ENCODE results near the gene VDR.

The VDR gene

GRCh38 chr12:47909839-47910465 lies 5.2 kb upstream of the VDR start:
- DNase-seq (ENCODE audit: low spot score), result no peak
- H3K27ac Mint-ChIP-seq, result no peak overlapping the region

GRCh38 chr12:47908738-47909137 lies 3.9 kb upstream of the VDR start:
- no peak for DNase-seq (ENCODE audit: low spot score)
- Mint-ChIP-seq H3K9me3 (no peaks in the 10 kb centered on the region), H3K4me3 (no peak overlapping the region), H3K36me3 (ENCODE audit: low read depth) (no peaks in the 10 kb centered on the region), H3K27me3 (ENCODE audit: low read depth) (peaks cover 45% of the 10 kb centered on the region), H3K27ac (no peak overlapping the region), H3K4me1 (ENCODE audit: low read depth) (peaks cover 8% of the 10 kb centered on the region)

More at GRCh38 chr12:47909839-47910465, 5.2 kb upstream of the VDR start:
- peaks cover 49% of the 10 kb centered on the region for H3K27me3 Mint-ChIP-seq (ENCODE audit: low read depth)
- peaks cover 5% of the 10 kb centered on the region for H3K9me3 Mint-ChIP-seq
- H3K4me1 Mint-ChIP-seq (ENCODE audit: low read depth), result peaks cover 4% of the 10 kb centered on the region
- H3K4me3 Mint-ChIP-seq, result no peak overlapping the region
- H3K36me3 Mint-ChIP-seq (ENCODE audit: low read depth), result no peaks in the 10 kb centered on the region

- no peak overlapping the region for H3K27ac Mint-ChIP-seq
- peaks cover 16% of the 10 kb centered on the region for H3K4me1 Mint-ChIP-seq (ENCODE audit: low read depth)
- DNase-seq (ENCODE audit: low spot score), result no peak
- no peaks in the 10 kb centered on the region for H3K36me3 Mint-ChIP-seq (ENCODE audit: low read depth)
- H3K27me3 Mint-ChIP-seq (ENCODE audit: low read depth), result peaks cover 39% of the 10 kb centered on the region
- no peaks in the 10 kb centered on the region for H3K9me3 Mint-ChIP-seq
- no peak overlapping the region for H3K4me3 Mint-ChIP-seq
Measured at GRCh38 chr12:47907851-47908454, 3.2 kb upstream of the VDR start.

GRCh38 chr12:47903927-47904712 lies 674 bp downstream of the VDR start:
- Mint-ChIP-seq H3K4me3 (peak overlapping the region; percentile 98), H3K27ac (peak overlapping the region; percentile 88), H3K9me3 (no peaks in the 10 kb centered on the region), H3K27me3 (ENCODE audit: low read depth) (peaks cover 31% of the 10 kb centered on the region), H3K4me1 (ENCODE audit: low read depth) (peaks cover 54% of the 10 kb centered on the region), H3K36me3 (ENCODE audit: low read depth) (peaks cover 13% of the 10 kb centered on the region)
- peak; percentile 73 for DNase-seq (ENCODE audit: low spot score)

- Mint-ChIP-seq H3K36me3 (ENCODE audit: low read depth) (peaks cover 20% of the 10 kb centered on the region), H3K27me3 (ENCODE audit: low read depth) (peaks cover 24% of the 10 kb centered on the region), H3K4me3 (peak overlapping the region; percentile 98), H3K4me1 (ENCODE audit: low read depth) (peaks cover 62% of the 10 kb centered on the region), H3K9me3 (no peaks in the 10 kb centered on the region), H3K27ac (peak overlapping the region; percentile 88)
- no peak for DNase-seq (ENCODE audit: low spot score)
Measured at GRCh38 chr12:47903151-47903611, 1.6 kb downstream of the VDR start.

GRCh38 chr12:47902131-47902639 lies 2.6 kb downstream of the VDR start:
- Mint-ChIP-seq H3K27me3 (ENCODE audit: low read depth) (peaks cover 17% of the 10 kb centered on the region), H3K4me1 (ENCODE audit: low read depth) (peaks cover 71% of the 10 kb centered on the region), H3K36me3 (ENCODE audit: low read depth) (peaks cover 30% of the 10 kb centered on the region), H3K27ac (no peak overlapping the region), H3K4me3 (peak overlapping the region; percentile 98), H3K9me3 (no peaks in the 10 kb centered on the region)
- DNase-seq (ENCODE audit: low spot score), result no peak

- H3K27ac Mint-ChIP-seq, result peak overlapping the region; percentile 80
- no peak for DNase-seq (ENCODE audit: low spot score)
- peaks cover 35% of the 10 kb centered on the region for H3K36me3 Mint-ChIP-seq (ENCODE audit: low read depth)
- peak overlapping the region; percentile 98 for H3K4me3 Mint-ChIP-seq
- H3K9me3 Mint-ChIP-seq, result no peaks in the 10 kb centered on the region
- peaks cover 12% of the 10 kb centered on the region for H3K27me3 Mint-ChIP-seq (ENCODE audit: low read depth)
- peaks cover 76% of the 10 kb centered on the region for H3K4me1 Mint-ChIP-seq (ENCODE audit: low read depth)
Measured at GRCh38 chr12:47901718-47902093, 3.1 kb downstream of the VDR start.

GRCh38 chr12:47901063-47901717 lies 3.6 kb downstream of the VDR start:
- Mint-ChIP-seq H3K36me3 (ENCODE audit: low read depth) (peaks cover 37% of the 10 kb centered on the region), H3K4me1 (ENCODE audit: low read depth) (peaks cover 80% of the 10 kb centered on the region), H3K9me3 (no peaks in the 10 kb centered on the region), H3K4me3 (peak overlapping the region; percentile 98), H3K27me3 (ENCODE audit: low read depth) (peaks cover 7% of the 10 kb centered on the region), H3K27ac (peak overlapping the region; percentile 80)
- no peak for DNase-seq (ENCODE audit: low spot score)

DNA sequence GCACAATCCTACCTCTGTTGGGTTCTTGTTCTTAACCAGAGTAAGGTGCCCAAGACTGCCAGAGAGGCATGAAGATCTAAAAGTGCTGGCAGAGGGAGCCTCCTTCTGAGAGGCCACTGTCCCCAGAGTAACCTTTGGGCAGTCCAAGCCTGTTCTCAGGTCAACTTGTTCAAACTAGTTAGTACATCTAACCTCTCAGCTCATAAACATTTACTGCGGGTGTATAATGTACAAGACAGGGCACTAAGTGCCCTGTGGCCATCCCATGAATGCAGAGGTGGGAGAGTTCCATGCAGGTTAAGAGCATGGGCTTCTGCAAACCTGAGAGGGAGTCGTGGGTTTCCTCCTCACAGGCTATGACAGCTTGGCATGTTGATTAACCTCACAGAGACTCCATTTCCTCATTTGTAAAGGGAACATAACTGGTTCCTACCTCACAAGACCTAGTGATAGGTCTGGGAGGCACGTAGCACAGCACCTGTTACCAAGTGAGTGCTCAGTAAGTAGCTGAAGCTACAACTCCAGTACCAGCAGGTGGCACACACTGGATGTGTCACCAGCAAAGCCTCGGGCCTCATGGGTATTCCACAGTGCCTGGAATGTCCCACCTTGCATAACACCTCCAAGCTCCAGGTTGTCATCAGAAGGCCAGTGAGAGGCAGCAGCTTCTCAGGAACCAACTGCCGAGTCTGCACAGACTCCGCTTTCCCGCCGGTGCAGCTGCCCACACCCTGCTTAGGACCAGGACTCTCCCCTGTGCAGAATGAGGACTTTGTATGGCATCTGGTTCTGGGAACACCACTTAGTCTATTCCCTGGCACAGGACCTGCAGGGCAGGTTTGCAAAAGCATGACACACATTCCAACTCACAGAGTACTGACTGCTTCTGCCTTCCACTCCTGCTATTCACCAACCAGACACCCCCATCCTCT lies 4.4 kb downstream of the VDR start:
- Mint-ChIP-seq H3K27ac (peak overlapping the region; percentile 44), H3K4me1 (ENCODE audit: low read depth) (peaks cover 82% of the 10 kb centered on the region), H3K9me3 (no peaks in the 10 kb centered on the region), H3K27me3 (ENCODE audit: low read depth) (no peaks in the 10 kb centered on the region), H3K36me3 (ENCODE audit: low read depth) (peaks cover 42% of the 10 kb centered on the region), H3K4me3 (peak overlapping the region; percentile 98)
- no peak for DNase-seq (ENCODE audit: low spot score)

GRCh38 chr12:47899466-47899865 lies 5.3 kb downstream of the VDR start:
- peaks cover 88% of the 10 kb centered on the region for H3K4me1 Mint-ChIP-seq (ENCODE audit: low read depth)
- H3K4me3 Mint-ChIP-seq, result peak overlapping the region; percentile 30
- no peak for DNase-seq (ENCODE audit: low spot score)
- peaks cover 46% of the 10 kb centered on the region for H3K36me3 Mint-ChIP-seq (ENCODE audit: low read depth)
- no peaks in the 10 kb centered on the region for H3K27me3 Mint-ChIP-seq (ENCODE audit: low read depth)
- peak overlapping the region; percentile 55 for H3K27ac Mint-ChIP-seq
- H3K9me3 Mint-ChIP-seq, result no peaks in the 10 kb centered on the region

- peak overlapping the region; percentile 45 for H3K4me3 Mint-ChIP-seq
- no peak for DNase-seq (ENCODE audit: low spot score)
- H3K27ac Mint-ChIP-seq, result peak overlapping the region; percentile 50
- H3K9me3 Mint-ChIP-seq, result no peaks in the 10 kb centered on the region
- peaks cover 71% of the 10 kb centered on the region for H3K36me3 Mint-ChIP-seq (ENCODE audit: low read depth)
- no peaks in the 10 kb centered on the region for H3K27me3 Mint-ChIP-seq (ENCODE audit: low read depth)
- H3K4me1 Mint-ChIP-seq (ENCODE audit: low read depth), result peaks cover 87% of the 10 kb centered on the region
Measured at GRCh38 chr12:47896633-47897032, 8.2 kb downstream of the VDR start.

GRCh38 chr12:47896022-47896421 lies 8.8 kb downstream of the VDR start:
- peaks cover 87% of the 10 kb centered on the region for H3K4me1 Mint-ChIP-seq (ENCODE audit: low read depth)
- H3K36me3 Mint-ChIP-seq (ENCODE audit: low read depth), result peaks cover 70% of the 10 kb centered on the region
- no peaks in the 10 kb centered on the region for H3K27me3 Mint-ChIP-seq (ENCODE audit: low read depth)
- H3K4me3 Mint-ChIP-seq, result no peak overlapping the region
- no peak overlapping the region for H3K27ac Mint-ChIP-seq
- no peak for DNase-seq (ENCODE audit: low spot score)
- no peaks in the 10 kb centered on the region for H3K9me3 Mint-ChIP-seq

DNA sequence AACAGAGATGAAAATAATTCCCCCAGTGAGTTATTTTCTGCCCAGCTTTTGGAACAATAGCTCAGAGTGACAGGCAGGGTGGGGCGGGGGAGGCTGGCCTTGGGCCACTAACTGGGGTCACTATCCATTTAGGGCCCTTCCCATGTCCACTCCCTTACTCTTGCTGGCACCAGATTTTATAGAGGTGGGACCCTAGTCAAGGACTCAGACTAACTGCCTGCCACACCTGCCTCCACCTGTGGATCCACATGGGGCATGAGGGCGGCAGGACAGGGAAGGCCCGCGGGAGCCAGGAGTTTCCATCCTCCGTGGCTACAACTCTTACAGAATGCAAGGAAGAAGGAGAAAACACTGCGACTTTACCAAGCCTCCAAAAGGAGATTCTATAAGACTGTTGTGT lies 10.1 kb downstream of the VDR start:
- no peak for DNase-seq (ENCODE audit: low spot score)
- Mint-ChIP-seq H3K27ac (peak overlapping the region; percentile 78), H3K27me3 (ENCODE audit: low read depth) (no peaks in the 10 kb centered on the region), H3K9me3 (no peaks in the 10 kb centered on the region), H3K4me1 (ENCODE audit: low read depth) (peaks cover 86% of the 10 kb centered on the region), H3K36me3 (ENCODE audit: low read depth) (peaks cover 69% of the 10 kb centered on the region), H3K4me3 (peak overlapping the region; percentile 62)

All from T-helper 2 cell treated with Interferon-gamma antibody and Interleukin-4, amounts not matched to agents 5 μg/mL and 100 μg/mL, for 36 hours (primary cell).